Measurements from ENCODE around the gene DIPK1B. TPM values are rescaled to one million over a fixed set of nuclear protein-coding genes. Genes with fewer than 3 reads are reported as not detected.

DIPK1B gene
- total RNA-seq, 1 experiment from 2014 or later, result 45.4 TPM

DNA sequence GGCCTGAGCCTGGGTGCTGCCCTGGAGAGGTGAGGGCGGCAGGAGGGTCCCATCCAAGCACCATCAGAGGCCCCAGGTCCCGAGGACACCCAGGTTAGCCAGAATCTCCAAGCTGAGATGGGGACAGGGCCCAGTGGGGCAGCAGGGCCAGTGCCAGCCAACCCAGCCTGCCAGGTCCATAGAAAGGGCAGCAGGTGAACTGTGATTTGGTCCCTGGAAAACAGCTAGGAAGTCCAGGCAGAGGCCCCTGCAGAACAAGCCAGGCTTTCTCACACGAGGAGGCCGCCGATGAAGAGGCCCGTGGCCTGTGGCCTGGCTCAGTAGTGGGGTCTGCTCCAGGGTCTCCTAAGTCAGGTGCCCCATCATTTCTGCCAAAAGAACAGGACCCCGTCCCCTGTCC, 27.2 kb upstream of the DIPK1B start:
- ATAC-seq, result no peak
- CTCF ChIA-PET, result interaction anchor here (1.4 to 9.6 kb wide), 2 partner anchors 10 to 13 kb away, joined by 6 to 103 read pairs; no protein-coding TSS in a partner anchor
- H3K27me3 Mint-ChIP-seq (ENCODE audit: low read depth), result no peaks in the 10 kb centered on the region; the same call in 1 of the 2 replicates
- no peaks in the 10 kb centered on the region for H3K9me3 Mint-ChIP-seq
- H3K36me3 Mint-ChIP-seq, result no peaks in the 10 kb centered on the region
- no peak for TF ChIP-seq PRRX2 (CRISPR knock-in tag; IDR thresholded peaks at IDR 0.05)
- TF ChIP-seq NFATC4 (CRISPR knock-in tag; IDR thresholded peaks at IDR 0.05), result no peak
- no peak for TF ChIP-seq TCF7 (CRISPR knock-in tag; IDR thresholded peaks at IDR 0.05; ENCODE audit: low read depth)
- TF ChIP-seq NFE2L1 (CRISPR knock-in tag; IDR thresholded peaks at IDR 0.05), result no peak
- TF ChIP-seq ZNF121 (CRISPR knock-in tag; IDR thresholded peaks at IDR 0.05), result no peak
- TF ChIP-seq TEAD4 (CRISPR knock-in tag; IDR thresholded peaks at IDR 0.05), result no peak
- no peak for TF ChIP-seq E2F4 (CRISPR knock-in tag; IDR thresholded peaks at IDR 0.05; ENCODE audit: borderline replicate concordance, low read depth)
- TF ChIP-seq, protein P1, sequence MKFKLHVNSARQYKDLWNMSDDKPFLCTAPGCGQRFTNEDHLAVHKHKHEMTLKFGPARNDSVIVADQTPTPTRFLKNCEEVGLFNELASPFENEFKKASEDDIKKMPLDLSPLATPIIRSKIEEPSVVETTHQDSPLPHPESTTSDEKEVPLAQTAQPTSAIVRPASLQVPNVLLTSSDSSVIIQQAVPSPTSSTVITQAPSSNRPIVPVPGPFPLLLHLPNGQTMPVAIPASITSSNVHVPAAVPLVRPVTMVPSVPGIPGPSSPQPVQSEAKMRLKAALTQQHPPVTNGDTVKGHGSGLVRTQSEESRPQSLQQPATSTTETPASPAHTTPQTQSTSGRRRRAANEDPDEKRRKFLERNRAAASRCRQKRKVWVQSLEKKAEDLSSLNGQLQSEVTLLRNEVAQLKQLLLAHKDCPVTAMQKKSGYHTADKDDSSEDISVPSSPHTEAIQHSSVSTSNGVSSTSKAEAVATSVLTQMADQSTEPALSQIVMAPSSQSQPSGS (CRISPR knock-in tag; IDR thresholded peaks at IDR 0.05; ENCODE audit: borderline replicate concordance, low read depth), result no peak
- H3K27ac Mint-ChIP-seq, result no peak overlapping the region
- peaks cover 8% of the 10 kb centered on the region for H3K4me1 Mint-ChIP-seq
- no peak overlapping the region for H3K4me3 Mint-ChIP-seq
- DNase-seq (ENCODE audit: low spot score), result no peak
- POLR2A ChIA-PET, result no interaction called here

DNA sequence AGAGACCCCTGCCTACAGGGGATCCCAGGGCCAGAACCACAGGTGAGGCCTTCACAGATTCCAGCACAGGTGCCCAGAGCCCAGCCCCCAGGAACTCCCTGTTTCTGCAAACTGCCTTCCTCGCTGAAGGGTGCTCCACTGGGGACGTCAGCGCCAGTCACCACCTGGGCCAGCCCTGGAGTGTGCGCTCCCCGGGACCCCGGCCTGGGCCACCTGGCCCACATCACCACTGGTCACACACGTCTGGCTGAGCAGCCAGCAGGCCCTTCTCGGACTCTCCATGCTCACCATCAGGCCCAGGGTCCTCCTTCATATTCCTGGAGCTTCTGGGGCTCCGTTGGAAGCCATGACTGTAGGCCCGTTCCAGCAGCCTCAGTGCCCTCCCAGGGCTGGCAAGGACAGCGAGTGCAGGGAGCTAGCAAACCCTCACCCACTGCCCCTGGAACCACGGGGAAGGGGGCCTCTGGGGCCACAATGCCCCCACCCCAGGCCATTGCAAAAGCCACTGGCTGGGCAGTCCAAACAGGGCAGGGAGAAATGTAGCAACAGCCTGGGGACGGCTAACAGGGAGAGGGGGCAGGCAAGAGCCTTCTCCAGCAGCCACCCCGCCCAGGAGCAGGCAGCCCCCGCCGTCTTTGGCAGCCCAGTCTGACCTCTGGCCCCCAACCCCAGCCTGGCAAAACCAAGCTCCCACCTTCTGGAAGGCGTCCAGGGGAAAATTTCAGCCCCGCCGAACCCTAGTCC, 26.4 kb upstream of the DIPK1B start:
- H3K36me3 Mint-ChIP-seq, result no peaks in the 10 kb centered on the region
- DNase-seq (ENCODE audit: low spot score), result no peak
- CTCF ChIA-PET, result interaction anchor here (0.6 to 9.6 kb wide), 4 partner anchors 9 to 285 kb away, joined by 3 to 103 read pairs (median 4); no protein-coding TSS in a partner anchor
- H3K4me1 Mint-ChIP-seq, result peaks cover 9% of the 10 kb centered on the region
- no peak overlapping the region for H3K27ac Mint-ChIP-seq
- TF ChIP-seq SP1 (CRISPR knock-in tag; conservative IDR thresholded peaks at IDR 0.05) (no peak), SOX15 (CRISPR knock-in tag; IDR thresholded peaks at IDR 0.05) (no peak)
- no peaks in the 10 kb centered on the region for H3K9me3 Mint-ChIP-seq
- H3K4me3 Mint-ChIP-seq, result peak overlapping the region; percentile 68
- H3K27me3 Mint-ChIP-seq (ENCODE audit: low read depth), result no peaks in the 10 kb centered on the region; the same call in 1 of the 2 replicates
- POLR2A ChIA-PET, result no interaction called here
- no peak for ATAC-seq

DNA sequence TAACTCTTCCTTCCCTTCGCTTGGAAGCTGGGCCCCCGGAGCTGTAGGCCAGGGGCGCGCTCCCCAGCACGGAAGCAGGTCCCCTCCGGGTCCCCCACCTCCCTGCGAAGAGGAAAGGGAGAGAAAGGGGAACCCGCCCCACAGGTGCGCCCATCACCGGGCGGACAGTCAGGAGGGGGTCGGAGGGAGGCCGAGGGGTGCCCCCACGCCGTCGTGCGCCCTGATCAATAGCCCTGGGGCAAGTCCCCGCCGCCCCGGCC, 25.9 kb upstream of the DIPK1B start:
- H3K36me3 Mint-ChIP-seq, result no peaks in the 10 kb centered on the region
- H3K4me1 Mint-ChIP-seq, result peaks cover 11% of the 10 kb centered on the region
- ChIA-PET POLR2A (no interaction called here), CTCF (interaction anchor here (0.6 to 9.6 kb wide), 4 partner anchors 9 to 286 kb away, joined by 3 to 103 read pairs (median 4); no protein-coding TSS in a partner anchor)
- peak overlapping the region; percentile 68 for H3K4me3 Mint-ChIP-seq
- ATAC-seq (no peak), DNase-seq (ENCODE audit: low spot score) (no peak)
- H3K27ac Mint-ChIP-seq, result no peak overlapping the region
- H3K9me3 Mint-ChIP-seq, result no peaks in the 10 kb centered on the region
- TF ChIP-seq ZNF263 (CRISPR knock-in tag; IDR thresholded peaks at IDR 0.05; ENCODE audit: low read depth) (no peak), GRHL2 (CRISPR knock-in tag; IDR thresholded peaks at IDR 0.05; ENCODE audit: insufficient replicate concordance, severe bottlenecking) (no peak), FOXP4 (CRISPR knock-in tag; IDR thresholded peaks at IDR 0.05) (no peak), SP1 (CRISPR knock-in tag; conservative IDR thresholded peaks at IDR 0.05) (no peak)
- H3K27me3 Mint-ChIP-seq (ENCODE audit: low read depth), result no peaks in the 10 kb centered on the region; the same call in 1 of the 2 replicates
